HG03520 (cell line): ENCODE measurements around the gene SDK1.

ENCODE experiments used
- ATAC-seq: cut with Tn5 transposase; IDR thresholded peaks from one replicate; pipeline ENCODE4 v1.9.1; 2021; ENCODE audit warnings: mild to moderate bottlenecking, moderate library complexity; ENCODE audit not compliant: unreplicated experiment

SDK1 gene

GRCh38 chr7:4185136-4185535, 884.1 kb downstream of the SDK1 start:
- no peak for ATAC-seq

GRCh38 chr7:4185721-4186512, 884.9 kb downstream of the SDK1 start:
- no peak for ATAC-seq

GRCh38 chr7:4186513-4186780, 885.4 kb downstream of the SDK1 start:
- no peak for ATAC-seq

GRCh38 chr7:4188651-4189050, 887.6 kb downstream of the SDK1 start:
- ATAC-seq: no peak

- ATAC-seq: no peak
Observed at GRCh38 chr7:4189131-4189570, 888.1 kb downstream of the SDK1 start.

GRCh38 chr7:4190010-4190981, 889.2 kb downstream of the SDK1 start:
- ATAC-seq: no peak

GRCh38 chr7:4191046-4191445, 890.0 kb downstream of the SDK1 start:
- no peak for ATAC-seq

- no peak for ATAC-seq
Observed at GRCh38 chr7:4191525-4191924, 890.5 kb downstream of the SDK1 start.

- no peak for ATAC-seq
Observed at GRCh38 chr7:4195660-4196059, 894.6 kb downstream of the SDK1 start.

GRCh38 chr7:4196121-4196819, 895.2 kb downstream of the SDK1 start:
- no peak for ATAC-seq

GRCh38 chr7:4198301-4198700, 897.2 kb downstream of the SDK1 start:
- no peak for ATAC-seq

- no peak for ATAC-seq
Observed at GRCh38 chr7:4200546-4201094, 899.6 kb downstream of the SDK1 start.

- no peak for ATAC-seq
Observed at GRCh38 chr7:4201566-4201965, 900.5 kb downstream of the SDK1 start.

- ATAC-seq: no peak
Observed at GRCh38 chr7:4202154-4202736, 901.2 kb downstream of the SDK1 start.

- no peak for ATAC-seq
Observed at GRCh38 chr7:4202954-4203353, 901.9 kb downstream of the SDK1 start.

GRCh38 chr7:4203626-4204512, 902.8 kb downstream of the SDK1 start:
- no peak for ATAC-seq

GRCh38 chr7:4204513-4205165, 903.6 kb downstream of the SDK1 start:
- ATAC-seq: no peak

GRCh38 chr7:4205828-4206227, 904.8 kb downstream of the SDK1 start:
- no peak for ATAC-seq

GRCh38 chr7:4207011-4207410, 906.0 kb downstream of the SDK1 start:
- no peak for ATAC-seq
